ENCODE data around the gene SCUBE1. TPM values are rescaled to one million over a fixed set of nuclear protein-coding genes. Genes with fewer than 3 reads are reported as not detected.

The SCUBE1 gene
- total RNA-seq, 3 donors from 2014 or later (not counting 1 experiment from before 2014, with no cell fraction given): 0.05 to 1.2 (median 0.11) TPM

GRCh38 chr22:43279867-43280522, 63.2 kb downstream of the SCUBE1 start:
- H3K36me3 ChIP-seq (ENCODE audit: control insufficient read depth, insufficient read depth, low read length): no peaks in the 10 kb centered on the region
- no peaks in the 10 kb centered on the region for H3K9me3 Mint-ChIP-seq
- H3K4me3 Mint-ChIP-seq: no peak overlapping the region
- peaks cover 6 to 40% of the 10 kb centered on the region in 2 donors for H3K4me1 Mint-ChIP-seq
- TF ChIP-seq CTCF (IDR thresholded peaks at IDR 0.05): no peak
- H3K36me3 Mint-ChIP-seq: no peaks in the 10 kb centered on the region
- intact Hi-C loops (cut with micrococcal nuclease): loop anchor here (5.0 kb wide), 1 partner anchor 57 kb away; no protein-coding TSS in a partner anchor
- H3K9me3 ChIP-seq (ENCODE audit: control insufficient read depth, insufficient read depth, low read length): no peaks in the 10 kb centered on the region
- WGBS (ENCODE audit: insufficient coverage): 83% methylated on average over 20 of the region's 20 CpGs
- H3K27ac Mint-ChIP-seq: peak overlapping the region in 1 of 2 donors; percentile 88
- H3K27me3 Mint-ChIP-seq (ENCODE audit: low read depth in 2 of 2): peaks cover 0 to 9% of the 10 kb centered on the region in 2 donors
- DNase-seq (no peak), ATAC-seq (peak in 2 of 3 donors; percentile 20 to 39)
- H3K4me1 ChIP-seq (ENCODE audit: control insufficient read depth, insufficient read depth, low read length): peaks cover 13% of the 10 kb centered on the region
- H3K4me3 ChIP-seq (ENCODE audit: low read length): no peak overlapping the region
- H3K27me3 ChIP-seq (ENCODE audit: control insufficient read depth, insufficient read depth, low read length): no peaks in the 10 kb centered on the region
- H3K27ac ChIP-seq (ENCODE audit: low read length): no peak overlapping the region

- Mint-ChIP-seq H3K4me1 (peaks cover 12 to 46% of the 10 kb centered on the region in 2 donors), H3K4me3 (no peak overlapping the region), H3K27me3 (ENCODE audit: low read depth in 2 of 2) (peaks cover 0 to 12% of the 10 kb centered on the region in 2 donors), H3K36me3 (no peaks in the 10 kb centered on the region), H3K27ac (no peak overlapping the region), H3K9me3 (no peaks in the 10 kb centered on the region)
- Histone ChIP-seq H3K27me3 (ENCODE audit: control insufficient read depth, insufficient read depth, low read length) (no peaks in the 10 kb centered on the region), H3K4me3 (ENCODE audit: low read length) (no peak overlapping the region), H3K27ac (ENCODE audit: low read length) (no peak overlapping the region), H3K9me3 (ENCODE audit: control insufficient read depth, insufficient read depth, low read length) (no peaks in the 10 kb centered on the region), H3K4me1 (ENCODE audit: control insufficient read depth, insufficient read depth, low read length) (peaks cover 19% of the 10 kb centered on the region), H3K36me3 (ENCODE audit: control insufficient read depth, insufficient read depth, low read length) (no peaks in the 10 kb centered on the region)
- ATAC-seq: no peak
- no peak for TF ChIP-seq CTCF (IDR thresholded peaks at IDR 0.05)
- intact Hi-C loops (cut with micrococcal nuclease): loop anchor here (5.0 kb wide), 1 partner anchor 59 kb away; no protein-coding TSS in a partner anchor
- WGBS (ENCODE audit: insufficient coverage): 74% methylated on average over 13 of the region's 13 CpGs
- no peak for DNase-seq
Observed at GRCh38 chr22:43277987-43278601, 65.1 kb downstream of the SCUBE1 start.

DNA sequence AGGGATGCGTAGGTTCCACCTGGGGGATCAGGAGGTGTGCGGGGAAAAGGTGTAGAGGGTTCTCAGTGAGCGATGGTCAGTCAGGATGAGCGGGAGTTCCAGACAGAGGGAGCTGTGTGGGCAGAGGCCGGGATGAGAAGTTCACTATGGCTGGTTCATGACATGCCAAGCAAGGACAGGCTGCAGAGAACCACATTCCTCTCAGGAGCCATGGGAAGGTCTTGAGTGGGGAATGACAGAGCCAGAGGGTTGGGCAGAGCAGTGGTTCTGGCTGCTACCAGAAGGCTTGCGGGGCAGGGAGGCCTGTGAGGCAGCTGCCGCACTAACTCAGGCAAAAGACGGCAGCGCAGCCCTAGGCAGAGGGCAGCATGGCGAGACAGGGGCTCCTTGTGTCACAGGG, 66.1 kb downstream of the SCUBE1 start:
- no peak for ATAC-seq
- WGBS (ENCODE audit: insufficient coverage): 95% methylated on average over 10 of the region's 10 CpGs
- DNase-seq: no peak
- H3K9me3 ChIP-seq (ENCODE audit: control insufficient read depth, insufficient read depth, low read length): no peaks in the 10 kb centered on the region
- Mint-ChIP-seq H3K9me3 (no peaks in the 10 kb centered on the region), H3K36me3 (no peaks in the 10 kb centered on the region), H3K4me1 (peaks cover 12 to 40% of the 10 kb centered on the region in 2 donors), H3K27ac (no peak overlapping the region), H3K27me3 (ENCODE audit: low read depth in 2 of 2) (peaks cover 0 to 12% of the 10 kb centered on the region in 2 donors), H3K4me3 (no peak overlapping the region)
- no peak overlapping the region for H3K27ac ChIP-seq (ENCODE audit: low read length)
- no peaks in the 10 kb centered on the region for H3K36me3 ChIP-seq (ENCODE audit: control insufficient read depth, insufficient read depth, low read length)
- intact Hi-C loops (cut with micrococcal nuclease): loop anchor here (5.0 kb wide), 1 partner anchor 60 kb away; no protein-coding TSS in a partner anchor
- no peak for TF ChIP-seq CTCF (IDR thresholded peaks at IDR 0.05)
- H3K4me3 ChIP-seq (ENCODE audit: low read length): no peak overlapping the region
- H3K4me1 ChIP-seq (ENCODE audit: control insufficient read depth, insufficient read depth, low read length): peaks cover 19% of the 10 kb centered on the region
- no peaks in the 10 kb centered on the region for H3K27me3 ChIP-seq (ENCODE audit: control insufficient read depth, insufficient read depth, low read length)
